ENCODE results near the gene VEZT. TPM values are rescaled to one million over a fixed set of nuclear protein-coding genes. Genes with fewer than 3 reads are reported as not detected.

Gene VEZT
- total and polyA plus RNA-seq, 4 donors: 13.7 to 47.4 (median 22.0) TPM

GRCh38 chr12:95277139-95277538 lies 59.5 kb downstream of the VEZT start (continued):
- TF ChIP-seq ZBTB33 (IDR thresholded peaks at IDR 0.05): no peak
- TF ChIP-seq HNF4G (IDR thresholded peaks at IDR 0.05): no peak
- TF ChIP-seq NR2F2 (IDR thresholded peaks at IDR 0.05): no peak
- no peak for TF ChIP-seq JUND (IDR thresholded peaks at IDR 0.05)
- TF ChIP-seq TAF1 (conservative IDR thresholded peaks at IDR 0.05): no peak
- no peak for TF ChIP-seq FOXA1 (IDR thresholded peaks at IDR 0.05)
- no peak for TF ChIP-seq SP1 (IDR thresholded peaks at IDR 0.05)

GRCh38 chr12:95279856-95280255 lies 62.2 kb downstream of the VEZT start:
- Histone ChIP-seq H3K9ac (ENCODE audit: low read depth in 1 of 2, low read length in 2 of 2) (no peak overlapping the region), H3K4me3 (ENCODE audit: low read depth in 1 of 3, low read length in 3 of 3) (no peak overlapping the region), H3K9me3 (ENCODE audit: control insufficient read depth in 4 of 4, low read length in 3 of 4) (no peaks in the 10 kb centered on the region), H3K4me1 (ENCODE audit: control insufficient read depth in 4 of 4, insufficient read depth in 4 of 4, low read length in 3 of 4) (peaks cover 0 to 3% (median under 1%) of the 10 kb centered on the region in 4 donors), H3K36me3 (ENCODE audit: control insufficient read depth in 4 of 4, insufficient read depth in 3 of 4, low read depth in 1 of 4, low read length in 3 of 4) (peaks cover 1 to 27% (median 7%) of the 10 kb centered on the region in 4 donors), H3K27me3 (ENCODE audit: control insufficient read depth in 4 of 4, insufficient read depth in 4 of 4, low read length in 3 of 4) (no peaks in the 10 kb centered on the region), H3K27ac (ENCODE audit: low read depth in 1 of 2, low read length in 2 of 2) (no peak overlapping the region)
- WGBS: 86% methylated on average over 4 of the region's 4 CpGs
- peak; percentile 16 to 43 for TF ChIP-seq HNF4A (conservative IDR thresholded peaks at IDR 0.05)
- no peak for TF ChIP-seq SP1 (IDR thresholded peaks at IDR 0.05)
- DNase-seq (ENCODE audit: low spot score): no peak

GRCh38 chr12:95282266-95282665 lies 64.7 kb downstream of the VEZT start:
- DNase-seq (ENCODE audit: low spot score): no peak
- TF ChIP-seq JUND (IDR thresholded peaks at IDR 0.05) (no peak), RAD21 (IDR thresholded peaks at IDR 0.05) (no peak), NR2F2 (IDR thresholded peaks at IDR 0.05) (no peak), EGR1 (IDR thresholded peaks at IDR 0.05; ENCODE audit: low read depth in 2 of 2) (no peak), ZBTB33 (IDR thresholded peaks at IDR 0.05) (no peak), CTCF (IDR thresholded peaks at IDR 0.05; ENCODE audit: low read depth, low read length, missing input control) (no peak), GABPA (IDR thresholded peaks at IDR 0.05 in 1 of 2, conservative IDR thresholded peaks at IDR 0.05 in 1 of 2) (no peak), YY1 (IDR thresholded peaks at IDR 0.05) (no peak), ATF3 (IDR thresholded peaks at IDR 0.05) (no peak)
- Histone ChIP-seq H3K9ac (ENCODE audit: low read depth in 1 of 2, low read length in 2 of 2) (no peak overlapping the region), H3K36me3 (ENCODE audit: control insufficient read depth in 4 of 4, insufficient read depth in 3 of 4, low read depth in 1 of 4, low read length in 3 of 4) (peaks cover 0 to 26% (median 6%) of the 10 kb centered on the region in 4 donors), H3K9me3 (ENCODE audit: control insufficient read depth in 4 of 4, low read length in 3 of 4) (no peaks in the 10 kb centered on the region), H3K4me1 (ENCODE audit: control insufficient read depth in 4 of 4, insufficient read depth in 4 of 4, low read length in 3 of 4) (peaks cover 0 to 3% (median under 1%) of the 10 kb centered on the region in 4 donors), H3K4me3 (ENCODE audit: low read depth in 1 of 3, low read length in 3 of 3) (no peak overlapping the region), H3K27me3 (ENCODE audit: control insufficient read depth in 4 of 4, insufficient read depth in 4 of 4, low read length in 3 of 4) (no peaks in the 10 kb centered on the region), H3K27ac (ENCODE audit: low read depth in 1 of 2, low read length in 2 of 2) (no peak overlapping the region)
- WGBS: 79% methylated on average over 6 of the region's 6 CpGs

Measured in liver (tissue), 9 donors.